K562 (cell line): ENCODE measurements around the gene OXLD1. TPM values are rescaled to one million over a fixed set of nuclear protein-coding genes. Genes with fewer than 3 reads are reported as not detected.

Experiments used
- CTBP1 ChIP-seq: fragments of 450-650 bp; IDR thresholded peaks from 2 replicates; pipeline ENCODE4 v1.6.1; 2016; ENCODE audit warnings: borderline replicate concordance
- DMBX1 ChIP-seq: fragments of 250-450 bp; sonication (Bioruptor Pico); IDR thresholded peaks from 2 replicates; pipeline ENCODE4 v1.8.0; 2022; ENCODE audit warnings: inconsistent platforms, mild to moderate bottlenecking, moderate library complexity, borderline replicate concordance
- FOXJ2 ChIP-seq: fragments of 200-800 bp; sonication (Bioruptor generic); IDR thresholded peaks from 2 replicates; pipeline ENCODE4 v1.6.1; 2016; ENCODE audit warnings: missing genetic modification characterization, missing compliant biosample characterization
- HDGF ChIP-seq: fragments of 450-650 bp; IDR thresholded peaks from 2 replicates; pipeline ENCODE4 v1.6.1; 2016
- HNRNPL ChIP-seq: fragments of 200-400 bp; formaldehyde crosslinking; IDR thresholded peaks from 2 replicates; pipeline ENCODE4 v1.6.1; 2017; ENCODE audit warnings: low read depth, mild to moderate bottlenecking, low read length
- MAZ ChIP-seq, 2 experiments: fragments of 450-650 bp in 1 of 2; sonication (generic) in 1 of 2; formaldehyde crosslinking; IDR thresholded peaks in 1 of 2; conservative IDR thresholded peaks in 1 of 2; 2 replicates each; pipeline versions ENCODE4 v1.4.0 to v1.5.0; 2020; ENCODE audit warnings: mild to moderate bottlenecking in 1 of 2, missing genetic modification reagents in 1 of 2
- RBBP5 ChIP-seq: fragments of 200-600 bp; sonication (generic); IDR thresholded peaks from 2 replicates; pipeline ENCODE4 v1.6.1; 2012; ENCODE audit warnings: borderline replicate concordance, mild to moderate bottlenecking, low read length, control low read depth, inconsistent platforms; ENCODE audit not compliant: insufficient read depth, poor library complexity, severe bottlenecking
- RNF2 ChIP-seq: sonication (generic); IDR thresholded peaks from 2 replicates; pipeline ENCODE4 v1.6.1; 2016
- SMARCA5 ChIP-seq: fragments of 450-650 bp; IDR thresholded peaks from 2 replicates; pipeline ENCODE4 v1.6.1; 2016
- SUPT5H ChIP-seq: fragments of 450-650 bp; IDR thresholded peaks from 2 replicates; pipeline ENCODE4 v1.6.1; 2016
- TAF15 ChIP-seq: fragments of 200-400 bp; formaldehyde crosslinking; IDR thresholded peaks from 2 replicates; pipeline ENCODE4 v1.6.1; 2017; ENCODE audit warnings: mild to moderate bottlenecking, low read depth, low read length, moderate library complexity
- TAL1 ChIP-seq: fragments of 450-650 bp; IDR thresholded peaks from 2 replicates; pipeline ENCODE4 v1.6.1; 2016; ENCODE audit warnings: mild to moderate bottlenecking
- ZC3H8 ChIP-seq: fragments of 450-650 bp; IDR thresholded peaks from 2 replicates; pipeline ENCODE4 v1.6.1; 2017
- ZSCAN29 ChIP-seq: fragments of 450-650 bp; IDR thresholded peaks from 2 replicates; pipeline ENCODE4 v1.6.1; 2017
- ZSCAN32 ChIP-seq: fragments of 450-650 bp; formaldehyde crosslinking; IDR thresholded peaks from 2 replicates; pipeline ENCODE4 v1.4.0; 2020; ENCODE audit warnings: mild to moderate bottlenecking, moderate library complexity
- ZZZ3 ChIP-seq: fragments of 450-650 bp; IDR thresholded peaks from 2 replicates; pipeline ENCODE4 v1.6.1; 2016; ENCODE audit warnings: antibody characterized with exemption, mild to moderate bottlenecking, moderate library complexity
- polyA plus RNA-seq, 8 experiments: library from polyadenylated mRNA; depleted of rRNA in 4 of 8; stranded (reverse) in 5 of 8; unstranded in 3 of 8; fragments of >200 nt; fragmentation: Nextera tagmentation in 2 of 8; fragmentation: Illumina TruSeq in 1 of 8; extraction: Ambion mirVana in 2 of 8; extraction: Trizol in 1 of 8; gene quantifications; 2 replicates each; pipeline versions ENCODE4 v1.2.1 to v1.2.3, GENCODE V29; 2011 to 2014; ENCODE audit warnings: inconsistent platforms in 1 of 8, missing spikeins in 1 of 8
- total RNA-seq, 7 experiments: library from RNA; depleted of rRNA in 6 of 7; stranded (reverse); fragments of >200 nt in 6 of 7; fragmentation: Illumina TruSeq in 2 of 7; extraction: Trizol in 2 of 7; gene quantifications; 2 replicates each; pipeline versions ENCODE4 v1.2.1 to v1.2.3, GENCODE V29; 2011 to 2021; ENCODE audit warnings: low replicate concordance in 1 of 7
- TF ChIP-seq, protein P1 (sequence below): fragments of 200-800 bp; sonication (Bioruptor generic); IDR thresholded peaks from 2 replicates; pipeline ENCODE4 v1.6.1; 2017; ENCODE audit warnings: missing genetic modification characterization, missing compliant biosample characterization
- TF ChIP-seq, protein P2 (sequence below): sonication (generic); formaldehyde crosslinking; IDR thresholded peaks from 2 replicates; pipeline ENCODE4 v1.8.0; 2022; ENCODE audit warnings: mild to moderate bottlenecking, missing genetic modification reagents
- TF ChIP-seq, protein P3 (sequence below): fragments of 450-650 bp; IDR thresholded peaks from one replicate; pipeline ENCODE4 v1.6.1; 2018; ENCODE audit warnings: mild to moderate bottlenecking, moderate library complexity; ENCODE audit not compliant: partially characterized antibody
- TF ChIP-seq, protein P4 (sequence below): fragments of 250-450 bp; sonication (Bioruptor Pico); IDR thresholded peaks from 2 replicates; pipeline ENCODE4 v1.8.0; 2021; ENCODE audit warnings: moderate library complexity, mild to moderate bottlenecking, inconsistent platforms
- TF ChIP-seq, protein P5 (sequence below): fragments of 200-800 bp; sonication (Bioruptor generic); IDR thresholded peaks from 2 replicates; pipeline ENCODE4 v1.6.1; 2017; ENCODE audit warnings: missing genetic modification characterization, missing compliant biosample characterization
- TF ChIP-seq, protein P6 (sequence below): sonication (generic); formaldehyde crosslinking; IDR thresholded peaks from 2 replicates; pipeline ENCODE4 v1.8.1; 2023; ENCODE audit warnings: mild to moderate bottlenecking, missing genetic modification reagents

OXLD1 gene
- total and polyA plus RNA-seq, 9 of the 15 experiments (the other 6 are each of a cell fraction or from before 2014, with no cell fraction given): 4.4 to 115 (median 29.3) TPM

DNA sequence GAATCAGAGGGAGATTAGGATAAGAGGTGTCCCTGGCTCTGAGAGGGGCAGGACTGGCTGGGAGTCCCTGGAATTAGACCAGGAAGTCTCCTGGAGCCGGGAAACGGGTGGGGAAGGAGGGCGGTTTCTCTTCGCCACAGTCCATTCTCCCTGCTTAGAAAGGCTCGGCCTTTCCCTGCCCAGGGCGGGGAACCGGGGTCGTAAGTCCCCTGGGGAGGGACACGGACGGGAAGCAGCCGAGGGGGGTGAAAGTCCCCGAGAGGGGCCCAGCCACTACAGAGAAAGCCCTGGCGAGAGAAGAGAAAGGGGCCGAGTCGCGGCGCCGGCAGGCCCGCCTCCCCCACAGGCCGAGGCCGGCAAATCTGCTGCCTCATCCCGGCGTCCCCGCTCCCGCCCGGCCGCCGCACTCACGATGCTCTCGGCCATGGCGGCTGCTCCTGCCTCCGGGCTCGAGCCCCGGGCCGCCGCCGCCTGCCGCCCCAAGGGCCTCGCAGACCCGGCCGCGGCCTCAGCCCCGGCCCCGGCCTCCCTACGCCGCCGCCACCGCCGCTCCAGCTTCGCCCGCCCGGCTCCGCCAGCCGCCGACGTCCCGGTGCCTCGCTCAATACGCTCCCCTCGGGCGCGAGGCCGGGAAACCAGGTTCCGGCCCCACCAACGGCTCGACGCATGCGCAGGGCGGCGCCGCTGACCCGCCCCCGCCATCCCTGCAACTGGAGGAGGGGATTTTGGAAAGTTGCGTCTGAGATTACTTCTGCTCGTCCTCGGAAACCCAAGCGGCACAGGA lies 29.7 kb downstream of the OXLD1 start, which contains the start of the genes NPLOC4 and TSPAN10 (continued):
- TF ChIP-seq, protein P1, sequence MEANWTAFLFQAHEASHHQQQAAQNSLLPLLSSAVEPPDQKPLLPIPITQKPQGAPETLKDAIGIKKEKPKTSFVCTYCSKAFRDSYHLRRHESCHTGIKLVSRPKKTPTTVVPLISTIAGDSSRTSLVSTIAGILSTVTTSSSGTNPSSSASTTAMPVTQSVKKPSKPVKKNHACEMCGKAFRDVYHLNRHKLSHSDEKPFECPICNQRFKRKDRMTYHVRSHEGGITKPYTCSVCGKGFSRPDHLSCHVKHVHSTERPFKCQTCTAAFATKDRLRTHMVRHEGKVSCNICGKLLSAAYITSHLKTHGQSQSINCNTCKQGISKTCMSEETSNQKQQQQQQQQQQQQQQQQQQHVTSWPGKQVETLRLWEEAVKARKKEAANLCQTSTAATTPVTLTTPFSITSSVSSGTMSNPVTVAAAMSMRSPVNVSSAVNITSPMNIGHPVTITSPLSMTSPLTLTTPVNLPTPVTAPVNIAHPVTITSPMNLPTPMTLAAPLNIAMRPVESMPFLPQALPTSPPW: peak; percentile 76
- TF ChIP-seq MAZ (CRISPR knock-in tag; conservative IDR thresholded peaks at IDR 0.05 in 1 of 2, IDR thresholded peaks at IDR 0.05 in 1 of 2): peak; percentile 85 to 91
- TF ChIP-seq SUPT5H: no peak
- no peak for TF ChIP-seq RNF2
- no peak for TF ChIP-seq ZZZ3
- TF ChIP-seq, protein P2, sequence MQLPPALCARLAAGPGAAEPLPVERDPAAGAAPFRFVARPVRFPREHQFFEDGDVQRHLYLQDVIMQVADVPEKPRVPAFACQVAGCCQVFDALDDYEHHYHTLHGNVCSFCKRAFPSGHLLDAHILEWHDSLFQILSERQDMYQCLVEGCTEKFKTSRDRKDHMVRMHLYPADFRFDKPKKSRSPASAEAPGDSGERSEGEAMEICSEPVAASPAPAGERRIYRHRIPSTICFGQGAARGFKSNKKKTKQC (CRISPR knock-in tag): no peak
- peak; percentile 95 for TF ChIP-seq RBBP5
- 0 out of 2 replicates have a peak, but pooled peaks have one; percentile 23 for TF ChIP-seq ZSCAN32 (CRISPR knock-in tag)
- TF ChIP-seq ZC3H8: no peak
- no peak for TF ChIP-seq HNRNPL
- no peak for TF ChIP-seq SMARCA5
- TF ChIP-seq TAF15: no peak
- no peak for TF ChIP-seq FOXJ2 (tag)
- TF ChIP-seq, protein P3, sequence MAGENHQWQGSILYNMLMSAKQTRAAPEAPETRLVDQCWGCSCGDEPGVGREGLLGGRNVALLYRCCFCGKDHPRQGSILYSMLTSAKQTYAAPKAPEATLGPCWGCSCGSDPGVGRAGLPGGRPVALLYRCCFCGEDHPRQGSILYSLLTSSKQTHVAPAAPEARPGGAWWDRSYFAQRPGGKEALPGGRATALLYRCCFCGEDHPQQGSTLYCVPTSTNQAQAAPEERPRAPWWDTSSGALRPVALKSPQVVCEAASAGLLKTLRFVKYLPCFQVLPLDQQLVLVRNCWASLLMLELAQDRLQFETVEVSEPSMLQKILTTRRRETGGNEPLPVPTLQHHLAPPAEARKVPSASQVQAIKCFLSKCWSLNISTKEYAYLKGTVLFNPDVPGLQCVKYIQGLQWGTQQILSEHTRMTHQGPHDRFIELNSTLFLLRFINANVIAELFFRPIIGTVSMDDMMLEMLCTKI: no peak
- TF ChIP-seq, protein P4, sequence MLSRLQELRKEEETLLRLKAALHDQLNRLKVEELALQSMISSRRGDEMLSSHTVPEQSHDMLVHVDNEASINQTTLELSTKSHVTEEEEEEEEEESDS (CRISPR knock-in tag): no peak
- no peak for TF ChIP-seq HDGF
- TF ChIP-seq, protein P5, sequence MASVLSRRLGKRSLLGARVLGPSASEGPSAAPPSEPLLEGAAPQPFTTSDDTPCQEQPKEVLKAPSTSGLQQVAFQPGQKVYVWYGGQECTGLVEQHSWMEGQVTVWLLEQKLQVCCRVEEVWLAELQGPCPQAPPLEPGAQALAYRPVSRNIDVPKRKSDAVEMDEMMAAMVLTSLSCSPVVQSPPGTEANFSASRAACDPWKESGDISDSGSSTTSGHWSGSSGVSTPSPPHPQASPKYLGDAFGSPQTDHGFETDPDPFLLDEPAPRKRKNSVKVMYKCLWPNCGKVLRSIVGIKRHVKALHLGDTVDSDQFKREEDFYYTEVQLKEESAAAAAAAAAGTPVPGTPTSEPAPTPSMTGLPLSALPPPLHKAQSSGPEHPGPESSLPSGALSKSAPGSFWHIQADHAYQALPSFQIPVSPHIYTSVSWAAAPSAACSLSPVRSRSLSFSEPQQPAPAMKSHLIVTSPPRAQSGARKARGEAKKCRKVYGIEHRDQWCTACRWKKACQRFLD (CRISPR knock-in tag): no peak; the same call in none of the 2 replicates
- no peak for TF ChIP-seq TAL1
- peak; percentile 79; the same call in 1 of the 2 replicates for TF ChIP-seq CTBP1
- no peak for TF ChIP-seq ZSCAN29
- TF ChIP-seq, protein P6, sequence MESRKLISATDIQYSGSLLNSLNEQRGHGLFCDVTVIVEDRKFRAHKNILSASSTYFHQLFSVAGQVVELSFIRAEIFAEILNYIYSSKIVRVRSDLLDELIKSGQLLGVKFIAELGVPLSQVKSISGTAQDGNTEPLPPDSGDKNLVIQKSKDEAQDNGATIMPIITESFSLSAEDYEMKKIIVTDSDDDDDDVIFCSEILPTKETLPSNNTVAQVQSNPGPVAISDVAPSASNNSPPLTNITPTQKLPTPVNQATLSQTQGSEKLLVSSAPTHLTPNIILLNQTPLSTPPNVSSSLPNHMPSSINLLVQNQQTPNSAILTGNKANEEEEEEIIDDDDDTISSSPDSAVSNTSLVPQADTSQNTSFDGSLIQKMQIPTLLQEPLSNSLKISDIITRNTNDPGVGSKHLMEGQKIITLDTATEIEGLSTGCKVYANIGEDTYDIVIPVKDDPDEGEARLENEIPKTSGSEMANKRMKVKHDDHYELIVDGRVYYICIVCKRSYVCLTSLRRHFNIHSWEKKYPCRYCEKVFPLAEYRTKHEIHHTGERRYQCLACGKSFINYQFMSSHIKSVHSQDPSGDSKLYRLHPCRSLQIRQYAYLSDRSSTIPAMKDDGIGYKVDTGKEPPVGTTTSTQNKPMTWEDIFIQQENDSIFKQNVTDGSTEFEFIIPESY (CRISPR knock-in tag): no peak
- 0 out of 2 replicates have a peak, but pooled peaks have one; percentile 23 for TF ChIP-seq DMBX1
